Endothelial cell of hepatic sinusoid (primary cell): ENCODE measurements around the gene A3GALT2.

ENCODE experiments used
- in situ Hi-C: cut with HindIII; loops from 2 replicates; pipeline ENCODE4 v1.10.0; 2017; ENCODE audit warnings: low sequenced_read_pairs

The A3GALT2 gene

GRCh38 chr1:33350611-33351280 is 29.8 kb upstream of the A3GALT2 start:
- in situ Hi-C loops = no loop called here

GRCh38 chr1:33349778-33350610 is 29.1 kb upstream of the A3GALT2 start:
- in situ Hi-C loops = no loop called here

GRCh38 chr1:33349081-33349759 is 28.3 kb upstream of the A3GALT2 start:
- in situ Hi-C loops = no loop called here

- in situ Hi-C loops = no loop called here
These were observed 27.8 kb upstream of the A3GALT2 start for GRCh38 chr1:33348676-33349080.

DNA sequence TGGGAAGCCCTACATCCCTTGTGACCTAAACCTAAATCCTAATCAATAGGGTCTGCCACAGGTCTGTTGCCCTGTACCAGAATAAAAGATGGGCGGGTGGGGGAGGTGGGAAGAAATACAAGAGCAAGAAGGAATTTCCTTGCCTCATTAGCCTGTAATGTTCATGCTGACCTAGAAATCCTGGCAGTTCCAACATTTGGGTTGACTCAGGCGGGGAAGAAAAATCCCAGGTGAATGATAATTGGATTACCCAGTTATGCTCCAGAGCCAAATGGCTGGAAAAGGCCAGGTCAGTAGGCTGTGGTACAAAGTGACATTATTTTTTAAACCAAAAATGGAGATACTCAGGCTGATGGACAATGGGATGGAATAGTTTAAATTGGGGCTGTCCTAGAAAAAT is 27.3 kb upstream of the A3GALT2 start:
- in situ Hi-C loops = no loop called here

DNA sequence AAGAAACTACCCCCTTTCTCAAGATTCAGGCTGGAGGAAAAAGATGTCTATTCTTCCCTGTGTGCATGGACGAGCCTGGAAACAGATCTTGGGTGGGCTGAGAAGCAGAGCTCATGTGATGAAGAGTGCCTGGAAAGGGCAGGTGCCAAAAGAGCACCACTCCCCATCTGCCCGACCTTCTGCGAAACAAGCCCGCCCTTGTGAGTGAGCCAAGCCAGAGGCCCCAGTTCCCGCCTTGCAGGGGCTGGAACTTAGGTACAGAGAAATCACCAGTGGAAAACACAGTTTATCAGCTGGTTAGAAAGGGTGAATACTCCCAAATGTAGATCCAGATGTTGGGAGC is 26.7 kb upstream of the A3GALT2 start:
- in situ Hi-C loops = no loop called here

DNA sequence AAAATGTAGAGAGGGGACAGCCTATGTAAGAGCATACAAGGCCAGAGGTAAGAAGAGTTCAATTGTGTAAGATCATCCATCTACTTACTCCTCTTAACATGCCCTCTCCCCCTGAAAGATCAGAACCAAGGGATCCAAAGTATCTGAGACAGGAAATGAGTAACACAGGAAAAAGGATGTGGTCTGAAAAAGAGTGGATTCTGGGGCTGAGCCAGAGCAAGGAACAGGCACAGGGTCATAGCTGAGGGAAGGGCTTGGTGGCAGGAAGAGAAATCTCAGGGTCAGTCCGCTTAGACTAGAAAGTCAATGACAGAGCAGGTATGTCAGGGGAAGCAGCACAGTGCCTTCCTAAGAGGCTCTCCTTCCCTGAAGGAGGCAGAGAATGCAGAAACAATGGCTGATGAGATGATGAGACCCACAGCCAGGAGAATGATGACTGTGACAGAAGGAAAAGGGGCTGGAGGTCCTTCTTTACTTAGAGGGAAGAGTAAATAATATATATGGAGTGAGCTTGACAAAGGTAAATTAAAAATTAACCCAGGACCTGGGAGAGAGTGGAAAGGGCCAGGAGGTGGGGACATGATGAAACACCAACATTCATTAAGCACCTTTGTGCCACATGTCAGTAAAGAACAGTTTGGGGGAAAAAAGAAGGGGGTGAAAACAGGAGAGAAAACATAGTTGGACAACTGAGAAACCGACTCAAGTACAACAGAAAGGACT is 26.2 kb upstream of the A3GALT2 start:
- in situ Hi-C loops = no loop called here

DNA sequence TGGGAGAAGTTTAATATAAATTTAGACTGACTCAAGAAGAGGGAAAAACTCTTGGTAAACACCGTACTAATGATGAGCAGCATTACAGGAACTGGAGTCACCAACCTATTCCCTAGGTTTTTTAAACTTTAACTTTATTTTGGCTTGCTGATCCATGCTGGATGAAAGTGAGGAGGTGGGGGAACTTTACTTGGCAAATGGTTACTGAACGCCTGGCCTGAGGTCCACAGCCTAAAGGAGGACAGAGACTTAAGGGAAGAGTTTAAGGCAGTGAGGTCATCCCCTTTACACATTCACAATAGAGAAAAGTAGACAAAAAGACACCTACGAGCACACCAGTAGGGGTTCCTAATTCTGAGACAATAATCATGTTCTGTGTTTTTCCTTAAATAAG is 25.6 kb upstream of the A3GALT2 start:
- in situ Hi-C loops = no loop called here

GRCh38 chr1:33344896-33345560 is 24.1 kb upstream of the A3GALT2 start:
- in situ Hi-C loops = no loop called here

DNA sequence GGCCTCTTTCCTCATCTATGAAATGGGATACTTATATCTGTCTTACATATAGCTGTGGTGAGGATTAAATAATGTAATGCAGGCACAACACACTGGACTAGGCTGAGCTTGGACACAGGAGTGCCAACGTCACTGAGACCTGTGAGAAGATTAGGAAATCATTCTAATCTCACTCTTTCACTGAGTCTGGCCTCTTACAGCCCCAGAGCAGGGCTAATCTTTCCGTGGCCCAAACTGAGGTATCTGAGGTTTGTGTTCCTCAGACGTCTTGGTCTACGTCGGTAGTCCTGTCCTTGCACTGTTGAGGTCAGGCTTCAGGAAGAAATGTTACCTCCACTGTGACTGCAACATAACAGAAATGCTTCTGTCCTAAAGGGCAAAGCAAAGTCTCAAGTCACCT is 22.6 kb upstream of the A3GALT2 start:
- in situ Hi-C loops = no loop called here

GRCh38 chr1:33342041-33342723 is 21.3 kb upstream of the A3GALT2 start:
- in situ Hi-C loops = no loop called here

GRCh38 chr1:33341190-33341589 is 20.3 kb upstream of the A3GALT2 start:
- in situ Hi-C loops = no loop called here

- in situ Hi-C loops = no loop called here
These were observed 18.5 kb upstream of the A3GALT2 start for GRCh38 chr1:33339413-33339812.

- in situ Hi-C loops = no loop called here
These were observed 17.7 kb upstream of the A3GALT2 start for GRCh38 chr1:33338440-33339211.

DNA sequence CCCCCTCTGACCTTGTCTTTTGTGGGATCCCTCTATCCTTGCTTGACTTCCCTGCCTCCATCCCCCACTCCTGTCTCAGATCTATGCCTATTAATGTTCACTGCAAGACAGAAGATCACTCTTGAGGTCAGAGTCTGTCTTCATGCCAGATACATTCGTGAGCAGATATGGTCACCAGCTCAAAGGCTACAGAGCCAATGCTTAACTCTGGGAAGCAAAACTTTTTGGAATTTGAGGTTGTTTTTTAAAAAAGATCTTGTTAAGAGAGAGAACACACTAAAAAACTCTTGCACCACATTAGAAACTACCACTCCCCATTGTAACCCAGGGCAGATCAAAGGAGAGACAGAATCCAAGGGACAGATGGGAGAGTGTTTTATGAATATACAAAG is 17.1 kb upstream of the A3GALT2 start:
- in situ Hi-C loops = no loop called here

- in situ Hi-C loops = no loop called here
These were observed 16.5 kb upstream of the A3GALT2 start for GRCh38 chr1:33337441-33337840.

- in situ Hi-C loops = no loop called here
These were observed 15.7 kb upstream of the A3GALT2 start for GRCh38 chr1:33336580-33336979.

DNA sequence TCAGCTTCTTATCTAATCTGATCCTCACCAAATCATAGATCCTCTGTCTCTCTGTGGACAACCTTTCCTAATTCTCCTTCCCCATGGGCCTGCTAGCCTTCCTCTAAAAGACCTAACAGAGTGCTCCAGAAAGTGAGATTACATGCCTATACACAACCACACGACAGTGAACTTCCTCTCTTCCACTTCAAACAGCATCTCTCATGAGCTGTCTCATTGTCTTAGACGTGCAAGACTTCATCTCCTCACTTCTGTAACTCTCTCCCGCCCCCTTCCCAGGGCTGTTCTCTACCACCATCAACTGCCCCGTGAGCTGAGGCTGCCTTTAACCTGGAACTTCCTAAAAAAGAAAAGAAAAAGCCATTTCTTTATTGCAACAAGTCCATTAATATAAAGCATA is 14.1 kb upstream of the A3GALT2 start:
- in situ Hi-C loops = no loop called here

- in situ Hi-C loops = no loop called here
These were observed 13.2 kb upstream of the A3GALT2 start for GRCh38 chr1:33334081-33334552.
